GM21529 (cell line): ENCODE data around the gene NFIA.

ENCODE experiments used
- ATAC-seq: cut with Tn5 transposase; IDR thresholded peaks from one replicate; pipeline ENCODE4 v1.9.1; 2021; ENCODE audit not compliant: unreplicated experiment

Gene NFIA

DNA sequence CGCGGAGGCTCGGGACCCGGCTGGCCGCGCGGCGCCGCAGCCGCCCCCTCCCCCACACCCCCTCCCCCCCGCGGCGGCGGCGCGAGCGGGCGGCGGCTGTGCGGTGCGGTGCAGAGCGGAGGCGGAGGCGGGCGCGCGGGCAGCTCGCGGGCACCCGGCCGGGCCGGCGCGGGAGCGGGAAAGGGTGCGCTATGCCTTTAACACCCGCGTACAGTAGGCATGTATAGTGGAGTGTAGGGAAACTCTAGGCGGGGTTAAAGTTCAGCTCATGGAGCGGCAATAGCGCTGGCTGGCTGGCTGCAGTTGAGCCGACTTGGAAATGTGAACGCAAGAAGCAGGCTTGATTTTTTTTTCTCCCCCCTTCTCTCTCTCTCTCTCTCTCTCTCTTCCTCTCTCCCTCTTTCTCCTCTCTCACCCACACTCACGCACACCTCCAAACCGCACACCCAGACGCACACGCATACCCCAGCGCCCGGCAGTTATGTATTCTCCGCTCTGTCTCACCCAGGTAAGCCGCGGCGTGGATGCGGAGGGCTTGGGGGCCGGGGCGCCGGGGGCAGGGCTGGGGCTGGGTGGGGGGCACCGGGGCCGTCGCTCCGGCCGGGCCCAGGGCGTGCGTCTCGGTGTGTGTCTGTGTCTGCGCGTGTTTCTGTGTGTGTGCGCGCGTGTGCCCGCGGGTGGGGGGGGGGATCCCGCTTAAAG, at the start of gene NFIA:
TSS of gene NFIA (plus strand) at position 251 of the 702 bp plus-strand sequence.
- ATAC-seq = no peak

DNA sequence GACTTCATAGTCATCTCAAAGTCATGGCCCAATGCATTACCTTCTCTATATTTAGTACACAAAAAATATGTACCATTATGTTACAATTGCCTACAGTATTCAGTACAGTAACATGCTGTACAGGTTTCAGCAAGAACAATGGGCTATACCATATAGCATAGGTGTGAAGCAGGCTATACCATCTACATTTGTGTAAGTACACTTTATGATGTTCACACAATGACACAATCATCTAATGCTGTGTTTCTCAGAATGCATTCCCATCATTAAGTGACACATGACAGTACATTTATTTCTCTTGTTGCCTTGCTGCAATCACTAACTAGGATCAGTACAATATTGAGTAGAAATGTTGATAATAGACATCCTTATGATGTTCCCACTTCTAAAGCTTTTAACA, 46.5 kb upstream of the NFIA start:
- no peak for ATAC-seq

DNA sequence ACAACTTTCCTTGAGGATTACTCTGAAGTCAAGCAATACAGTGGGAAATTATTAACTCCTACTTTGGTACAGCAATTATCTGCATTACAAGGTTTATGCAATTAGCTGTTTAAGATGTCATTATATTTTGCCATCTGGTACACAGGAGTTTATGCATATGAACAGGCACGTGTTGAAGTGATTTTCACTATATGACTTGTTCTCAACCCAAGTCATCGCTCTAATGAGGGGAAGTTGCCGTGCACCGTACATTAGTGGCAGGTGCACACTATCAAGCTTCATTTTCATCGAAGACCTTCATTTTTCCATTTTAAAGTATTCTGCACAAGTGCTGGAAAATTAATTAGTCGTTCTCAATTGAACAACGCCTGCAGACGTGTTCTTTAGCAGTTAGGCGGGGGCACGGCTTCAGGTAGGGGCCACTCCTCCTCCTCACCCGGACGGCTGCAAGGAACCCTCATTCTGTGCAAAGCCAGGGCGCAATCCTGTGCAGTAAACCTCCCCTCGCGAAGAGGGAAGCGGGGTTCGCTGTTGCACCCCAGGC, 39.8 kb upstream of the NFIA start:
- ATAC-seq = no peak

DNA sequence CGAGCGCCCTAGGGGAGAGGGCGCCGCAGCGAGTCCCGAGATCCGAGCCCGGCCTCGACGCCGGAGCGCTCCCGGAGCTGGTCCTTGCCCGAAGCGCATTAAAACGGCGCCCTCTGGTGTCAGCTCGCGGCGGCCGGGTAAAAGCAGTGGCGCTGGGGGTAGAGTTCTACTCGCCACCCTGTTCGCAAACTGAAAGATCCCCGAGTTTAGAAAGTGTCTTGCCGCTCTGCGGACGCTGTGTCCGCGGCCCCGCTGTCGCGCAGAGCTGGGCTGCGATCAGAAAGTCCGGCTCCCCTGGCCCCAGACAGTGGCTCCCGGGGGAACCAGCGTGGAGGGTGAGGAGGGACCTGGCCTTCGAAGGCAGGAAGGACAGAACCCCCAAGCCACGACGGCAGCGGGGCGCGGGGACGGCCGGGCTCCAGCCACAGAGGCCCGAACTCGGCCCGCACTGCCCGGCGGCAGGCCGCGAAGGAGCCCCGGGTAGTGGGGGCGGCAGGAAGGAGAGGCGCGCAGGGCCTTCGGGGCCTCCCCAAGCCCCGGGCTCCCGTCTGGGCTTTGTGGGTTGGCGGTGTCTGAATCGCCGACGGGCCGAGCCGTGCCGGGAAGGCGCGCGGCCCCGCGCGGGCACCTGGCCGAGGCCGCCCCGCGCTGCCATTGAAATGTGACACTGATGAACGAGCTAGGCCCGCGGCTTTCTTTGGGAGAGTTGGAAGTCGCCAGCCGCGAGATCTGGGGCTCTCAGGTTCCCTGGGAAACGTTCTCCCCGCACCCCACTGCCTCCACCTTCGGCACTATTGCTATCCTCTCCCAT, 39.1 kb upstream of the NFIA start:
- ATAC-seq = peak; percentile 55

DNA sequence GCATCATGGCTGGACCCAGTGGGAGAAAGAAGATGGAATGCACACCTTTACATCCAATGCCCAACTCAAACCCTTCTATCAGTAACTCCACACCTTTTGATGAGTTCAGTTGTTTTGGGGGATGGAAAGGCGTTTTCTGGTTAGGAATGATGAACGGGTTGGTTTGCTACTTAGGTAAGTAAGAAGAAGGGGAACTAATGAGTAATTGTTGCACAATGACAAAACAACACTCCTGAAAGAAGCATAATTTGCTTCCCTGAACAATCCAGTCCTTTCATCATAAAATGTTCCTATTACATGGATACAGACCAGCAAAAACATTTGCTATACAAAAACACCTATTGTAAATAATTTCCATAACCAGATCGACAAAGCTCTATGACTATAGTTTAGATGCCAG, 35.9 kb upstream of the NFIA start:
- ATAC-seq = no peak

DNA sequence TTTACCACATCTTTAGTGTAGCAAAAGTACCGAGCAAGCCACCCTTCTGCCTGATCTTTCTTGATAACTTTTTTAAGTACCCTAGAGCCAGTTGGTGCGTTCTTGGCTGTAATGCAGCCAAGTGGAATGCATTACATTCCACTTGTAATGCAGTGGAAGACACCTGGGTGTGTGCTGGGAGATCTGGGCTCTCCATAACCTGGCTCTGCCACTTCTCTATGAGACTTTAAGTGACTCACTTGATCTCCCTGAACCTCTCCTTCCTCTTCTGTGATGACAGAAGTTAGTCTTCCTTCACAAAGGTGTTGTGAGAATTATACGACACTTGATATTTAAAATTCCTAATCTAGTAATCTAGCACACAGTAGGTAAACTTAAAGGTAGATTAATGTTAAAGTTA, 35.3 kb upstream of the NFIA start:
- ATAC-seq = no peak

DNA sequence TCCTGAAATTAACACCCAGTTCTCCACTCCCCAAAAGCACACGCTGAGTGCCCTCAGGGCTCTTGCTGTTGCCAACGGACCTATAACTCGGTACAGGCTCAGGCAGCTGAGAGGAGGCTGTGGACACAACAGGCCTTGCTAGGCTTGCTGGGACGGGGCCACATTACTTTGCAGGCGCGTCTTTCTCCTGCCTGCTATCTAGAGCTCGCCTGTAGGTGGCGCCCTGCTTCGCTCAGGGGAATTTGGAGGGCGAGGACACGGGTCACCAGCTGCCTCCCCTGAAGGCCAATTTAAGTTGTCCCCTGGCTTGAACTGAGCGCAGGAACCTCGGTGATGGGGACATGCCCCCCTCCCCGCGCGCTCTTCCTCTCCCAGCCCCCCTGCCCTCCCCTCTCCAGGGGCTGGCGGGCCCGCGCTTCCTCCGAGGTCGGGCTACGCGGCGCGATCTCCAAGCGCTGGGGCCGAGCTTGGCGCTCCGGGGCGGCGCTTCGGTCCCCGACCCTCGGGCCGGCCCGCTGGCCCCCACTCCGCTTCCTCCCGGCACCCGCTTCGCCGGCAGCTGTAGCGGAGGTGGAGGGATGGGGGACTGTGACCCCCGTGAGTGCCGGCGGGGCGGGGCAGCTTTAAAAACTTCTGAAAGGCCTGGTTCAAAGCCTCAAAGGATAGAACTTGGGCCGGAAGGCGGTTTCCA, 32.4 kb upstream of the NFIA start:
- peak; percentile 87 for ATAC-seq

DNA sequence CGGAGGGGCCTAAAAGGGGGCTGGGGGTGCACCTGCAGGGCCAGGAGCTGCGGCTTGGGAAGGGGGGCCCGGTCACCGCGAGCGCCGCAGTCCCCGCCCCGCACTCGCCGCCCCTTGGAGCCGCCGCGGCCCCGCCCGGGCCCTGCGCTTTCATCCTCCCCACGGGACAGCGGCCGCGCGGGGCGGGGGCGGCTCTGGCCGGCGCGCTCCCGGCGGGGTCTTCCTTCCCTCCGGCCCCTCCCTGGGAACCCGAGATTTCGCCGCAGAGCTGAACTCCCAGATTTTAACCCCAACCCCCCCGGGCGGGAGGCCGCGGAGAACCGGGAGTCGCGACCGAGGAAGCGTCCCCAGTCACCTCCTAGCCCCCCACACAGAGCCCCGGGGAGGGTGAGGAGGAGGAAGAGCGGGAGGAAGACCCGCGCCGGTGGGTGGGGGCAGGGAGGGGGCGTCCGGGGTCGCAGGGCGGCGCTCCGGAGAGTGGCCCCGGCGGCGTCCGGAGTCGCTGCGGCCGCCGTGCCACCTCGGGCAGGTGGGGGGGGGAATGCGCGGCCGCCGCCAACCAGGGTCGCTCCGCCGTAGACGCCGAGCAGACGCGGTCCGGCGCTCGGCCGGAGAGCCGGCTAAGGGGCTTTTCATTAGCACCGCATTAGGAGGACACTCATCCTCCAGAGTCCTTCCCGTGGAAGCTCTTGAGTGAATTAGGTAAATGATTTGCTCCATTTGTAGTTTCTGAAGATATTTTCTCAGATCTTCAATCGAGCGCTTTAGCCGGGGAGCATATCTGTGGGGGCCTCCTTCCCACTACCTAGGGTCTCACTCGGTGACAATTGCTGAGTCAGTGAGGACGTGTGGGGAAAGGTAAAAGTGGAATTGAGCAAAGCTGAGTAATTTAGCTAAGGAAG, 31.6 kb upstream of the NFIA start:
- ATAC-seq = peak; percentile 11

DNA sequence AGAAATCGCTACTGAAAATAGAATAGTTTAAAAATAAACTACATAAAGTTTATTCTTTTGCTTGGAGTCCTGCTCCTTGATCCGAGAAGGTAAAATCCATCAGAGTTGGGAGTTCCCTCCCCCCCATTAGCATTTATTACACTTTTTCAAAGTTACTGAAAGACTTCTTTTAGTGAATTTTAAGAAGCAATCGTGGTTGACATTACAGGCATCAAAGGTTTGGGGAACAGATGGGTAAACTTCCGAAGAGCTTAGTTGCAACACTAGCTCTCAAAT, 31.0 kb upstream of the NFIA start:
- ATAC-seq = no peak

DNA sequence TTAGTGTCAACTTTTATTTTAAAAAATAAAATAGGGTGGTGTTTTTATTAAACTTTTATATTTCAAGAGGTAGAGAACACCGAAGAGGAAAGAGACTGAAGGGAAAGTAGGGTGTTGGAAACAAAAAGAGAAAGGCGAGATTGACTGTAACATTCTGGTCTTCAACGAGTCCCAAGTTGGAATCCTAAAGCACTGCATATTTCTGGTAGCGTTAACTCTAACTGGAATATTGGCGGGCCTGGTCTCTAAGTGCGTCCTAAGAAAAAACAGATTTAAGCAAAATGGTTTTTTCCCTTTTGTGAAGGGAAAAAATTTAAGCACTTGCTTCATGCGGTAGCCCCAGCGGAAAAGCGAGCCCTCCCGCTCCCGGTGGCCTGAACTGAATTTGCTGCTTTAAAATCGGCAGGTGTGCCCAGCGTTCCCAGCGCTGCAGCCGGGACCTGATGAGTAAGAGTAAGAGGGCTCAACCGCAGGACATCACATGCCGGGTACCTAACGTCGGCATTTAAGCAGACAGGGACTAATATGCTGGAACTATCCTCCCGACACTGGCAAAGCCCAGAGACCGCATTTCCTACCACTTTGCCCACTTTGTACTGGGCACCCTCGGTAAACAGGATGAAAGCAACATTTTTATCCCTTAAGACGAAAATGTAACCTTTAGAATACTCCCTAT, 30.5 kb upstream of the NFIA start:
- ATAC-seq = no peak

DNA sequence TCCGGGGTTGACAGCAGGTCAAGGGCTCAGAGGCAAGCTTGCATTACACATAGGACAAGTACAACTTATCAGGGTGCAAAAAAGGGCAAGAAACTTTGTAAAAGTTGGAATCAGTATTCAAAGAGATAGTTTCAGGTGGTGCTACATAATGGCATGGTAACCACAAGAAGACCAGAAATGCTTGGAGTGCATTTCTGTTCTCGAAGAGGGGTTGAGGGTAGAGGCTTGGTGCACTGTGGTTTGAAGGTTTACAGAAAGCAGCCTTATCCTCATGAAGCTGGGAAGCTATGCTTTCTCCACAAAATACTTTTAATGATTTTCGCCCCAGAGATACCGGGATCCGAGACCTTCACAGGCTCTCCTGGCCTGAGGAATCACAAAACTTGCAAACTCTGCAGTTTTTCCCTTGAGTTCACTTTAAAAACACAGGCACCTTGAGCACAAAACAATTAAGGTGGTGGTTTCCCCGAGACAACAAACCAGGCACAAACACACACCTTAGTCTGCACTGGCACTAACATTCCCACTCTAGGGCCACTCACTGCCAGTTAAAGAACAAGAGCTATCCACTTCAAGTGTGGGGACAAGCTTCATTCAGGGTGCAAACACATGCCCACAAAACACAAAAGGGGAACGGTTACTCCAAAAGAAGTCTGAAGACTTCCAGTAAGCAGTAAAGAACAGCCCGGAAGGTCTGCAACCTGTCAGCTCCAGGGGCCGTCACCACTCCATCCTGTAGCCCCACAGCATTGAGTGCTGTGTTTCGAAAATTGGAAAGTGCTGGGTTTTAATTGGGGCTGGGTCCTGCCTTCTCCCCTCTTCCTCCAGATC, 29.8 kb upstream of the NFIA start:
- no peak for ATAC-seq

DNA sequence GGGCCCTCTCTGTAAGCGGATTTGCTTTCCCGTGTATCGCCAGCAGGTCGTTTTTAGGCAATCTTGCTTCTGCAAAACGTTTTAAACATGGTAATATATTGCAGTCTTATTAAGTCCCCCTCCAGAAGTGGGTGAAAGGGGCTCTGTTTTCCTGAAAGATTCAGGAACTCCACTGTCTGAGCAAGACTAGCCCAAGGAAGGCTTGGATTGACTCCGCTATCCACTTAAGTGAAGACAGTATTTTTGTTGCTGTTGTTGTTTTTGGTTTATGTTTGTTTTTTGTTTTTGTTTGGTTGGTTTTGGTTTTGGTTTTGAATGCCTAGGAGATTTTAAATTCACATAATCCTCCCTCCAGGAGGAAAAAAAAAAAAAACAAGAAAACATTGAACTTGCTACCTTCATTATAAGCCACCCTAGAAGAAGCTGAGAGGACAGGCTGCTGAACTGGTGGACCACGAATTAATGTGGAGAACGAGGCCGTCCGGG, 29.1 kb upstream of the NFIA start:
- ATAC-seq = no peak

DNA sequence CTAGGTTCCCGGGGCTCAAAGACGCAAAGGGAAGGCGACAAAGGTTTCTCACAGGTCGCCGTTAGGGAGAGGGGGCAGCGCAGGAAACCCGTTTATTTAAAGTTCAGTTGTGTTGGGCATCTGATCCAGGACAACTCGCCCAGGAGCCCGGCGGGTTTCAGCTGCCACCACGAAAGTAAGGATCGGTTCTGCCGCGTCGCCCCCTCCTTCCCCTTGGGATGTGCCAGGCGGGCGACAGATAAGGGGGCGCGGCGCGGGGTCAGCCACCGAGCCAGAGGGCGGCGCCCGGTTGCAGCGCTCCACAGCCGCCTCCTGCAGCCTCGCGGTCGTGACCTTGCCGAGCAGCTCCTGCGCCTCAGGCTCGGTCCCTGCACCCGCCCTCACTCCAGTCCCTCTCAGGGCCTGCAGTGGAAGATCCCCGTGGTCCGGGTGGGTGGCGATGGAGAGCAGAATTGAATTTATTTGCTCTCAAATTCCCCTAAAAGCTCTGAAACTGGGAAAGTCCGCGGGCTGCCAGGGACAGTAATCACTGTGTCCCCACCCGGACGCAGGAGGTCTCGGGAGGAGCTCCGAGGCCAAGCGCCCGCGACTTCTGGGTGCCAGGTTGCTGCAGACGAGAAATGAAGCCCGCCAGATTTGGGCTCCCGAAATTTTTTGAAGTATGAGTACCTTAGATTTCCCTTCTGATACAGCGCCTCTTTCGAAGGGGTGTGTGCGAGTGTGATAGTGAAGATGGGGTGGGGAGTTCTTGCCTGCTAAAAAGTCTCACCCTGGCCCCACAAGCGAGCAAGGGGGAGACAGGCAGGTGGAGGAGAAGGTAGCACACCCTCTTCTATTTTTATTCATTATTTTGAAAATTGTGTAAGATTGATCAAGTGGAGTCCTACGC, 28.4 kb upstream of the NFIA start:
- no peak for ATAC-seq

DNA sequence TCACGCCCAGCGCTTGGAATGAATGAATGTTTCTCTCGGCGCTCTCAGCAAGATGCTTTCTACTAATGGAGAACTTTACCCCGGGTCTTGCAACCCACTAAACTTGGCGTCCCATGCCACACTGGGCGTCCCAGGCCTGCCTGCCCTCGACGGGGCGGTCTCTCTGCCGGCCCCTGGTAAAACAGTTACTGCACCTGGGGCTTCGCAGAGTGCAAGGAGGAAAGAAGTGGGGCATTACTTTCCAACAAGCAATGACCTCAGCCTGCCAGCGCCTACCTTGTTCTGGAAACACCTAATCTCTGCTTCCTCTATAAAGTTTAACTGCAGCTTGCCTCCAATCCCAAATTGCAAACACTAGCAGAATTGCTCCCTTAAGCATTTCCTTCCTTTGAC, 27.8 kb upstream of the NFIA start:
- no peak for ATAC-seq

DNA sequence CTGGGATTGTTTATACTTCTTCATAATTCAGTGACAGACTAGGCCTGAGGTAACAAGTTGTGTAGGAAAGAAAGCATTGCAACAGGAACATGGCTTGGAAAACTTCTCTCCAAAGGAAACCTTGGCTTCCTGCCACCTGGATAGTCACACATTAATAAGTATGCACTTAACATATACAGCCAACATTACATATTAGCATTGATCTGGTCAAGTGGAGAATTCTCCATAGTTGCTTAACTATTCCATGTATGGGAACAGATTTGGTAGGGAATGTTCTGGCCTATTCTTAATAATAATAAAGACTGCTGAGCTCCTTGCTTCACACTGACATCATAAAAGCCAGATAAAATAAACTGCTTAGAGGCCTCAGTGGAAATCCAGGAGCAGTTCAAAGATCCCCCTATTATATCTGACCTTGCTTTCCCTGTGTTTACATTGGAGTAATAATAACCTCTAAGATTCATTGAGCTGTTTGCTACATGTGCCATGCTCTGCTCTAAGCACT, 27.2 kb upstream of the NFIA start:
- ATAC-seq = no peak

DNA sequence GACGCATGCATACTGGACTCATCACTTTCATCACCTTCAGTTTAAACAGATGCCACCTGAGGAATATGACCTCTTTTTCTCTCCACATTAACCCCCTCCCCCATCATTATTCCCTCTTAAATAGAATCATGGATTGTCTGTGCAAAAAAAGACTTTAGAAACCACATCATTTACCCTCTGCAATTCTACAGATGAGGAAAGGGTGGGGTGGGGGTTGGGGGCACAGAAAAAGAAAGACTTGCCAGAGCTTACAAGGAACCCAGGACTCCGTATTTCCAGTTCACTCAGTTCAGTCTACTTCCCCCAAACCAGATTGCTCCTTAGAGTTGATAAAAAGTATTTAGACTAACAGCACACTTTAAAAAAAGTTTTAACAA, 26.2 kb upstream of the NFIA start:
- ATAC-seq = no peak

DNA sequence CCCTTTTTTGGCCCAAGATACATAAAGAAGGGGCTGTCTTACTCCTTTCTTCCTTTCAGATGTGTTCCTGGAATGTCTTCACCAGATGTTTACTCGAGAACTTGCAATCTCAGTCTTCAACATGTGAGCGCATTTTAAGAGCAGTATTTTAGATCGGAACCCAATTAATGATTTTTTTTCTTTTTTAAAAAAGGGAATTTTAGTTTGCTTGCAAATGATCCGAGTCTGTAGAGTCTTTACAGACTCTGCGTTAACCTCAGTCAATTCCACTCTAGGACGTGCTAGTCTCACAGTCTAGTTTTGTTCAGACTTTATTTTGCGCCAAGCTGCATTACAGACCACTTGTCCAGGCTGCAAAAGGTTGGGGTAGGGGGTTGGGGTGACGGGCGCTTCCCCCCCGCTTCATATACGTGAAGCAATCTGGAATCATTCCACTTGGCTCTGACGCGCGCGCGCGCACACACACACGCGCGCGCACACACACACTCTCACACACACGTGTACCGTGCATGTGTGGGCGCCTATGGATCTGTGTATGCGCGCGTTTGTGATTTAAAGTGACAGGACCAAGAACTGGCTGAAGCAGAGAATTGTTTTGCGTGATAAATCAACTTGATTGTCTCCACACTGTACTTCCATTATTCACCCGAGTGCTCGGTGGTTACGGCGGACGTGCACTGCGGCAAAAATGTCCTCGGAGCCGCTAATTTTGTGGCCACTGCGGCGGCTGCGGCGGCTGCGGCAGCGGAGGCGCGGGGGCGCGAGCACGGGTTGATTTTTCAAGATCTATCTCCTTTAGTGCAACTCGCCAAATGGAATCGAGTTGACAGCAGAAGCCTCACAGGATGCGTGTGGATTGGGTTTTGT, 25.6 kb upstream of the NFIA start:
- no peak for ATAC-seq
